Measurements from ENCODE around the gene ITPA.
A peak's percentile ranks its signal among the peaks of the same experiment; 100 is the strongest.

ITPA gene

GRCh38 chr20:3229798-3230197 lies 20.5 kb downstream of the ITPA start:
- no peak for DNase-seq

- no peak for DNase-seq
Measured at GRCh38 chr20:3231116-3231515, 21.8 kb downstream of the ITPA start.

- no peak for DNase-seq
Measured at GRCh38 chr20:3231889-3232588, 22.7 kb downstream of the ITPA start.

GRCh38 chr20:3233131-3233990 lies 24.1 kb downstream of the ITPA start:
- no peak for DNase-seq

GRCh38 chr20:3233991-3234498 lies 24.7 kb downstream of the ITPA start:
- no peak for DNase-seq

GRCh38 chr20:3235666-3236324 lies 26.5 kb downstream of the ITPA start:
- peak in 1 of 2 experiments; percentile 55 for DNase-seq

GRCh38 chr20:3237011-3237957 lies 28.0 kb downstream of the ITPA start:
- no peak for DNase-seq

GRCh38 chr20:3237958-3238615 lies 28.8 kb downstream of the ITPA start:
- no peak for DNase-seq

GRCh38 chr20:3238616-3239025 lies 29.3 kb downstream of the ITPA start:
- DNase-seq: peak in 1 of 2 experiments; percentile 39

GRCh38 chr20:3239026-3239866 lies 29.9 kb downstream of the ITPA start, which contains the start of gene SLC4A11:
Gene SLC4A11 (minus strand): TSS chr20:3239190. CDS start chr20:3239137, 53 bp downstream.
- DNase-seq: peak; percentile 71 to 79

GRCh38 chr20:3239867-3240775 lies 30.8 kb downstream of the ITPA start:
- no peak for DNase-seq

- no peak for DNase-seq
Measured at GRCh38 chr20:3240776-3241363, 31.6 kb downstream of the ITPA start.

GRCh38 chr20:3242172-3242692 lies 32.9 kb downstream of the ITPA start:
- no peak for DNase-seq

GRCh38 chr20:3243718-3244358 lies 34.5 kb downstream of the ITPA start:
- DNase-seq: no peak

- DNase-seq: no peak
Measured at GRCh38 chr20:3244613-3245012, 35.3 kb downstream of the ITPA start.

GRCh38 chr20:3245156-3245555 lies 35.9 kb downstream of the ITPA start:
- no peak for DNase-seq

GRCh38 chr20:3245711-3246110 lies 36.4 kb downstream of the ITPA start:
- no peak for DNase-seq

GRCh38 chr20:3246682-3247081 lies 37.4 kb downstream of the ITPA start:
- no peak for DNase-seq
